Suprapubic skin (tissue), 4 donors: ENCODE measurements around the gene LRP3.

Experiments used
- EP300 ChIP-seq: sonication (generic); formaldehyde crosslinking; IDR thresholded peaks from one replicate; pipeline ENCODE4 v1.6.1; 2017; ENCODE audit warnings: antibody characterized with exemption
- POLR2A ChIP-seq, 2 donors: fragments of 450-650 bp; IDR thresholded peaks; one replicate each; pipeline ENCODE4 v1.6.1; 2017; ENCODE audit warnings: antibody characterized with exemption in 2 of 2, mild to moderate bottlenecking in 2 of 2, moderate library complexity in 2 of 2
- POLR2AphosphoS5 ChIP-seq, 3 donors: sonication (generic); formaldehyde crosslinking; IDR thresholded peaks; one replicate each; pipeline ENCODE4 v1.6.1; 2017; ENCODE audit warnings: antibody characterized with exemption in 3 of 3
- TF ChIP-seq, protein P1 (sequence below), 2 donors: fragments of 200-600 bp in 1 of 2; fragments of 450-650 bp in 1 of 2; sonication (generic) in 1 of 2; IDR thresholded peaks; one replicate each; pipeline ENCODE4 v1.5.1; 2016 to 2019; ENCODE audit warnings: antibody characterized with exemption in 2 of 2, mild to moderate bottlenecking in 1 of 2, moderate library complexity in 1 of 2

GRCh38 chr19:33207040-33207620, 13.0 kb downstream of the LRP3 start:
- TF ChIP-seq, protein P1, sequence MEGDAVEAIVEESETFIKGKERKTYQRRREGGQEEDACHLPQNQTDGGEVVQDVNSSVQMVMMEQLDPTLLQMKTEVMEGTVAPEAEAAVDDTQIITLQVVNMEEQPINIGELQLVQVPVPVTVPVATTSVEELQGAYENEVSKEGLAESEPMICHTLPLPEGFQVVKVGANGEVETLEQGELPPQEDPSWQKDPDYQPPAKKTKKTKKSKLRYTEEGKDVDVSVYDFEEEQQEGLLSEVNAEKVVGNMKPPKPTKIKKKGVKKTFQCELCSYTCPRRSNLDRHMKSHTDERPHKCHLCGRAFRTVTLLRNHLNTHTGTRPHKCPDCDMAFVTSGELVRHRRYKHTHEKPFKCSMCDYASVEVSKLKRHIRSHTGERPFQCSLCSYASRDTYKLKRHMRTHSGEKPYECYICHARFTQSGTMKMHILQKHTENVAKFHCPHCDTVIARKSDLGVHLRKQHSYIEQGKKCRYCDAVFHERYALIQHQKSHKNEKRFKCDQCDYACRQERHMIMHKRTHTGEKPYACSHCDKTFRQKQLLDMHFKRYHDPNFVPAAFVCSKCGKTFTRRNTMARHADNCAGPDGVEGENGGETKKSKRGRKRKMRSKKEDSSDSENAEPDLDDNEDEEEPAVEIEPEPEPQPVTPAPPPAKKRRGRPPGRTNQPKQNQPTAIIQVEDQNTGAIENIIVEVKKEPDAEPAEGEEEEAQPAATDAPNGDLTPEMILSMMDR (IDR thresholded peaks at IDR 0.05), result no peak
- TF ChIP-seq POLR2A (IDR thresholded peaks at IDR 0.05) (no peak), EP300 (no peak), POLR2AphosphoS5 (IDR thresholded peaks at IDR 0.05) (no peak)
